CD4-positive, alpha-beta T cell treated with Interleukin-15 for 1 hour (primary cell): ENCODE data around the gene PAGE2.
"Not testable (repeated sequence)": the region's sequence is repeated elsewhere in the genome, so short reads cannot be mapped to it uniquely, and the experiment has no call there.

Source experiments
- DNase-seq: peaks from one replicate; pipeline ENCODE4 v3.0.0-alpha.2; 2020

Gene PAGE2, protein sequence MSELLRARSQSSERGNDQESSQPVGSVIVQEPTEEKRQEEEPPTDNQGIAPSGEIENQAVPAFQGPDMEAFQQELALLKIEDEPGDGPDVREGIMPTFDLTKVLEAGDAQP

DNA sequence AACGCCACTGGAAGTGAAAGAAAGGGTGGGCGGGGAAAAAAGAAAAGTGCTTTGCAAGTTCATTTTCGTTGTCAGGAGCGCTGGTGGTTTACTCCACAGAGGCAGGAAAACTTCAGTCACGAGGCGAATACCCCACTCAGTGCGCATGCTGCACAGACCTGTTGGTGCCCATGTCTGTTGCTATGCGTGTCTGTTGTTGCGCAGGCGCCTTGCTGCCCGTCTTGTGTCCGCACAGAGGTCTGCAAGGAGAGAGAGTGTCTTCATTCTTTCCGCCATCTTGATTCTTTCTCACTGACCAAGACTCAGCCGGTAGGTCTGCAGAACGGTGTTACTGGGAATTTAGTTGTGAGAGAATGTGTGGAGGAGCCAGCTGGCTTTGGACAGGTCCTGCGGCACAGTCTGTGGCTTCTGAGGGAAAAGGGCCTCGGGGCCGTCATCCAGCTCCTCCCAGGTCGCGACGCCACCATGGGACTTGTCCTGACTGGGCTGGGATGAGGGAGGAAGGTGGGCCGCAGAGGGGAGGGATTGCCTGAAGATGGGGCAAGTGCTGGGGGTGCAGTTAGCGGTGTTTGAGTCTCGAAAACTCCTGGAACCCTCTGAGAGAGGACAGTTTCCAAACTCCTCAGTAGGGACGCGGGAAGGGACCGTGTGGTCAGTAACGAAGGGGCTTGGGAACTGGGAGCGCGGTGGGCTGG lies at the start of gene PAGE2:
TSS of gene PAGE2 (plus strand) at position 224 of the 695 bp plus-strand sequence. CDS start 1,003 bp downstream, outside the sequence.
- no peak for DNase-seq

DNA sequence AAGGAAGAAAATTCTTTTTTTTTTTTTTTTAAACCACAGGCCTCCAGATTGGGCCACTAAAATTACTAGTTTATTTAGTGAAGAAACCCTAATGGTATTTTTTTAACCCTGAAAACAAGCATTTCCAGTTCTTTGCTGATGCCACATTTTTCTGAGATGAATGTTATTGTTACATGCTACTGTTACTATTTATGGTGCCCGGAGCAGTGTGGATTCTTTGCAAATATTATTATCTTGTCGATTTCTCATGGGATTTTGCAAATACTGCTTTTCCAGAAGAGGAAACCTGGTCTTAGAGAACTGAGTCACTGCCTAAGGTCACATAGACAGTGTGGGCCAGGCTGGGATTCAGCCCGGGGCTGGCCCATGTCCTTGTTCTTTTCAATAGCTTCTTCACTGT lies 49.3 kb upstream of the PAGE2 start:
- no peak for DNase-seq

DNA sequence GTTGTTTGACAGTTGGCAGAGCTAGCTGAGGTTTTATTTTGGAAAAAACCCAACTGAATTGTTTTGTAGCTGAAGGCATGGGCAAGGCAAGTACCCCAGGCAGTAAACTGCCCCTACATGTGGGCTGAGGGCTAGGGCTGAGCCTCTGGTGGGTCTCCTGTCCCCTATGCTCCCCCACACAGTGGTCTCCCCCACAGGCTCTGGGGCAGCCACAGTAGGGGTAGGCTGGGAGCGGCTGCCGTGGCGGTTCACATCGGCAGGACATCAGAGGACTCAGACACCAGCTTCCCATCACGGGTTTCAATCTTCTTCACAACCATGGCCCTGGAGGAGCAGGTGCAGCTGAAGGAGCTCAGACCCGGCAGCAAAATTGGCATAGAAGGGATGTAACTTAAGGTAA lies 47.3 kb upstream of the PAGE2 start:
- DNase-seq = no peak

DNA sequence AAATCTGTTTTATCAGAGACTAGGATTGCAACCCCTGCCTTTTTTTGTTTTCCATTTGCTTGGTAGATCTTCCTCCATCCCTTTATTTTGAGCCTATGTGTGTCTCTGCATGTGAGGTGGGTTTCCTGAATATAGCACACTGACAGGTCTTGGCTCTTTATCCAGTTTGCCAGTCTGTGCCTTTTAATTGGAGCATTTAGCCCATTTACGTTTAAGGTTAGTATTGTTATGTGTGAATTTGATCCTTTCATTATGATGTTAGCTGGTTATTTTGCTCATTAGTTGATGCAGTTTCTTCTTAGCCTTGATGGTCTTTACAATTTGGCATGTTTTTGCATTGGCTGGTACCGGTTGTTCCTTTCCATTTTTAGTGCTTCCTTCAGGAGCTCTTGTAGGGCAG lies 38.2 kb upstream of the PAGE2 start:
- not testable (repeated sequence) for DNase-seq

DNA sequence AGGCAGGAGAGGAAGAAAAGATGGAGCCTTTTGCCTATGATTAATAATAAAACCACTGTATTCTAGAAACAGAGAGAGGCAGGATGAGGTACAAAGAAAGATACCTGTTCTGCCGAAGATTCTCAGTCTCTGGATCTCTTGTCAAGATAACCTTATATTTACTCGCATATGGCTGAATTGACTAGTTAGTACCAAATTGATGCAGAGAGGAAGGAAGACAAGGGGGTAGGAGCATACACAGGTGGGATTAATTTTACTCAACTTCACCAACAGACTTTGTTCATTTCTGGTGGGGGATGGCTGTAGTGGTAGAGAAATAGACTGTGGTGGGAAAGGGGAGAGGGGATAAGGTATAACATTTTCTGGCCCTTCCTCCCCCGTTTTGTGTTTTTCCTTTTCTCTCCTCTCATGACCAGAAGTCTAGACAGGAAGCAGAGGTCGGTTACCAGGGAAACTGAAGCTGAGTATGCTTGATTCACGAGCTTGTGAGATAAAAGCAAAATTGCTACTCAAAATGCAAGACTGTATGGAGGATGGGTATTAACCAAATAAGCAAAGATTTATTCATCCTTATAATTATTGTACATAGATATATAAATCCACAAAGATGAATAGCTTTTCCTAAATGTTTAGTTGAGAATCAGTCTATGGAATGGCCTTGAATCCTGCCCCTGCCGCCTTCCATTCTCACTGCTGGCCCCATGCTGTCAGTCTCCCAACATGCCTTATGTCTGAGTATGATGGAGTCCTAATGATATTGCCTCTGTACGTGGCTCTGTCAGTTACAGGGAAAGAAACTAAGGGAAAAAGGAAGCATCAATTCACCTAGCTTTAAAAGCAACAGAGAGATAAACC lies 31.8 kb upstream of the PAGE2 start:
- peak; percentile 39 for DNase-seq

DNA sequence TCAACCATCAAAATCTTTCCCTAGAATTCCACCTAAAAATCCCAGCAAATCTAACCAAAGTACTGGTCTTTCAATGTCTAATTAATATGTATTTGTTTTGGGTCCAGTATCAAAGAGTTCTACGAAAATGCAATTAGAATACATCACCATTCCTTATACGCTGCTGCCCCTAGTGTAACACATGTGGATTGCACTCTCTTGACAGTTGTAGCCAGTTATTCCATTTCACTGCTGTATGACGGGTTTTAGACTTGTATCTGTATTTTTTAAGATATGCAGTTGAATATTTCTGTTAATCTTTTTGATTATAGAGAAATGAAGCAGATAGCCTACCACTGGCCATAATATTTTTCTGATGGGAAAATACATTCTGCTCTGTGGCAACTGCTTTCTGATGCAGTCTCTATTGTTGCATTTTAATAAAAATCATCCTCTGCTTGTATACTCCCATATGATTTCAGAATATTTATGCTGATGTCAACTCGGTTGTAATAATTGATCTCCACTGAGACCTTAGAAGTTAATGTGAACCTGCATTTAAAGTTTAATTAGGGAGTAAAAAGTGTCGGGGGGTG lies 31.1 kb upstream of the PAGE2 start:
- no peak for DNase-seq

DNA sequence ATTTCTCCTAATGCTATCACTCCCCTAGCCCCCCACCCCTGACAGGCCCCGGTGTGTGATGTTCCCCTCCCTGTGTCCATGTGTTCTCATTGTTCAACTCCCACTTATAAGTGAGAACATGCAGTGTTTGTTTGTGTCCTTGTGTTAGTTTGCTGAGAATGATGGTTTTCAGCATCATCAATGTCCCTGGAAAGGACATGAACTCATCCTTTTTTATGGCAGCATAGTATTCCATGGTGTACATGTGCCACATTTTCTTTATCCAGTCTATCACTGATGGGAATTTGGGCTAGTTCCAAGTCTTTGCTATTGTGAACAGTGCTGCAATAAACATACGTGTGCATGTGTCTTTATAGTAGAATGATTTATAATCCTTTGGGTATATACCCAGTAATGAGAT lies 21.6 kb upstream of the PAGE2 start:
- not testable (repeated sequence) for DNase-seq

DNA sequence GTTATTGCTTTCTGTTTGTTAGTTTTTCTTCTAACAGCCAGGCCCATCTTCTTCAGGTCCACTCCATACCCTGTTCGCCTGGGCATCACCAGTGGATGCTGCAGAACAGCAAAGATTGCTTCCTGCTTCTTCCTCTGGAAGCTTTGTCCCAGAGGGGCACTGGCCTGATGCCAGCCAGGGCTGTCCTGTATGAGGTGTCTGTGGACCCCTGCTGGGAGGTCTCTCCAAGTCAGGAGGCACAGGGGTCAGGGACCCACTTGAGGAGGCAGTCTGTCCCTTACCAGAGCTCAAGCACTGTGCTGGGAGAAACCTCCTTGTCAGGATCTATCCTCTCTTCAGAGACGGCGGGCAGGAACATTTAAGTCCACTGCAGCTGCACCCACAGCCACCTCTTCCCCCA lies 16.5 kb upstream of the PAGE2 start:
- DNase-seq = no peak

DNA sequence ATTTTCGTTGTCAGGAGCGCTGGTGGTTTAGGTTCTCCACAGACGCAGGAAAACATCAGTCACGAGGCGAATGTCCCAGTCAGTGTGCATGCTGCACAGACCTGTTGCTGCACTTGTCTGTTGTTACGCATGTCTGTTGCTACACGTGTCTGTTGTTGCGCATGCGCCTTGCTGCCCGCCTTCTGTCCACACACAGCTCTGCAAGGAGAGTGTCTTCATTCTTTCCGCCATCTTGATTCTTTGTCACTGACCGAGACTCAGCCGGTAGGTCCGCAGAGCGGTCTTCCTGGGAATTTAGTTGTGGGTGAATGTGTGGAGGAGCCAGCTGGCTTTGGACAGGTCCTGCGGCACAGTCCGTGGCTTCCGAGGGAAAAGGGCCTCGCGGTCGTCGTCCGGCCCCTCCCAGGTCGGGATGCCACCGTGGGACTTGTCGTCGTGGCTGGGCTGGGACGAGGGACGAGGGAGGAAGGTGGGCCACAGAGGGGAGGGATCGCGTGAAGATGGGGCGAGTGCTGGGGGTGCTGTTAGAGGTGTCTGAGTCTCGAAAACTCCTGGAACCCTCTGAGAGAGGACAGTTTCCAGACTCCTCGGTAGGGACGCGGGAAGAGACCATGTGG lies 13.9 kb upstream of the PAGE2 start, which contains the start of gene PAGE2B:
TSS of gene PAGE2B (plus strand) at position 180 of the 617 bp plus-strand sequence. CDS start 1,012 bp downstream, outside the sequence.
- no peak for DNase-seq

DNA sequence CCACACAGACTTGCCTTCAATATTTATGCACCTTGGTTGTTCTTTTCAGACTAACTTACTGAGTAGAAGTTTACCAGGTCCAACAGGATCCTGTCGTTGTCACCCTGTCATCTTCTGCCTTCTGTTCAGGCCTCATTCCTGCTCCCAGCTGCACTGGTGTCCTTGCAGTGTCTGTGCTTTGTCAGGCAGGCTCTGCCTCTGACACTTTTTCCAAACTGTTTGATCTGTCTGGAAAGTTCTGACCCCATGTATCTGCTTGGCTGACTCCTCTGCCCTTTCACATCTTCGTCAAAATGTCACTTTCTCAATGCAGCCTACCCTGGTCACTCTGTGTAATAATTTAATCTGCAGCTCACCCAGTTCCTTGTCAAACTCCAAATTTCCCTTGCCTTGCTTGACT lies 9.9 kb downstream of the PAGE2 start:
- no peak for DNase-seq

DNA sequence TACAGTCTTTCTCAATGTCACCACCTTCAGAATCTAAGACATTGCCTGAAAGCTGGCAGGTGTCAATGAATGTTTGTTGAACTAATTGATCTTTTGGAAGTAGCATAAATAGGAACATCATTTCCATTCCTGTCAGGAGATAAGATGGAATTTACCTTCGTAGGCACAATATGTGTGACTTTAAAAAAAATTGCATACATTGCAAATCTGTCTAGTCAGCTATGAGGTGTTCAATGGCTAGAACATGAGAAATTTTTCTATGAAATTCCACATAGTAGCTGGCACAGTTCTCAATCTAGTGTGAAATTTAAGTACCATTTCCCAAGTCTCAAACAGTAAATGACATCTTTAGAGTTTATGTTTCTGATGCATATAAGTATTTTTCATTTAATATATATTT lies 10.3 kb downstream of the PAGE2 start:
- no peak for DNase-seq

DNA sequence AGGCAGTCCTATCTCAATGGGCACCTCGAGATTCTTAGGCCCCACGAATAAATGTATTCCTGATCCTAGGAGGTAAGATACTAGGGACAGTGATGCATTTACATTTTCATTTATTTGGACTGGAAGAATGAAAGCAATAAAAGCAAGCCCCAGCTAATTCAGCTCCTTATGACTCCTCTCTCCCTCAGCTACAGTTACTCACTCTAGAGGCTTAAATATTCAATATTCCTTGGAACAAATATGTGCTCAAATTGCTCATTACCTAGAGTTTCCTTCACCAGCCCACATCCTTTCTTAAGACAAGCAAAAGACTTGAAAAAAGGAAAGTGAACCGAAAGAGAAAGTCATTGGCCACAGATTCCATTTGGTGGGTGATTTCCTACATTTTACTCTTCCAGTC lies 13.9 kb downstream of the PAGE2 start:
- DNase-seq = no peak

DNA sequence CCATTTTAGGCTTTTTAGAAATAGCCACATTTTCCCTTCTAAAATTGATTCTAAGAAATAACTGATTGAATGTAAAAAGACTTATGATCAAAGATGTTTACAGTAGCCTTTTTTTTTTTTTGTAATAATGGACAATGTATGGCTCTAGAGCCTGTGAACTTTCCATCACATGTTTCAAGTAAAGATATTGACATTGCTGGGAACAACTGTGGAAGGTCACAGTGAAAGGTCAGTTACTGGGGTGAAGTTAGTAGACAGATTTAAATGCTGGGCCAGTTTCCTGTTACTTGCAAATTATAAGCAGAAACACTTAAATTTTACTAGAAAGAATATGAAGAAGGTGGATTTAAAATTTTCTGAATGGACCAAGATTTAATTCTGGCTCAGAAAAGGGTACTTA lies 18.4 kb downstream of the PAGE2 start:
- DNase-seq = no peak

DNA sequence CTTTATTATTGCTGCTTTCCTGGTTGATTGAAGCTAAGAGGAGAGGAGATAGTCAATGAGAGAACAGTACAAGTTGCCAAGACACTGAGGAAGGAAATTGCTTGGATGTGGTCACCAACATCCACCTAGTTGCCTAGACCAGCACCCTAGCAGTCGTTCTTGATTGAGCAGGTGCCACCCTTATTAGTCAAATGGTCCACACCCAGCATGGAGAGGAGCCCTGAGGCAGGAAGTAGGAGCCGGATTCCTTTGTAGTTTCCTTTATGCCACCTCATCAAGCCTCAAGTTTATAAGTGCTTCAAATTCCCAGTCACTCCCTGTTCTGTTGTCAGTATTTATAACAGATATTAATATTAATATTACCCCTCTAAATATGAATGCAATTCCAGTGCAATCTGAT lies 19.1 kb downstream of the PAGE2 start:
- no peak for DNase-seq

DNA sequence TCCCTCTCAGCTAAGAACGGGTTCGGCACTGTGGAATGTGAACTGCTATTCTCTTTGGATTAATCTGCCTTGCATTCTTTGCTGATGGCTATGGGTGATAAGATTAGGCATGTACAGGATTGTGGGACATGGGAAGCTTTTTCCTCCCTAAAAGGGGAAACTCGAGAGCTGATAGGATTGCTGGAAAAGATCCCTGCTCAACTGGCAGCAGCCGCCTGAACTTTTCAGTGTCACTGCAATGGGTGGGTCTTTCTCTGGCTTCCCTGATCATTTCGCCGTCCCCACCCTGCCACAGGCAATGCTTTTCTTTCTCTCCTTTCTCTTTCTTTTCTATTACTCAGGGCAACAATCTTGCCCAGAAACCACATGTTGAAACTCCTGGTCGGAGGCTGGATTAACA lies 20.5 kb downstream of the PAGE2 start:
- no peak for DNase-seq

DNA sequence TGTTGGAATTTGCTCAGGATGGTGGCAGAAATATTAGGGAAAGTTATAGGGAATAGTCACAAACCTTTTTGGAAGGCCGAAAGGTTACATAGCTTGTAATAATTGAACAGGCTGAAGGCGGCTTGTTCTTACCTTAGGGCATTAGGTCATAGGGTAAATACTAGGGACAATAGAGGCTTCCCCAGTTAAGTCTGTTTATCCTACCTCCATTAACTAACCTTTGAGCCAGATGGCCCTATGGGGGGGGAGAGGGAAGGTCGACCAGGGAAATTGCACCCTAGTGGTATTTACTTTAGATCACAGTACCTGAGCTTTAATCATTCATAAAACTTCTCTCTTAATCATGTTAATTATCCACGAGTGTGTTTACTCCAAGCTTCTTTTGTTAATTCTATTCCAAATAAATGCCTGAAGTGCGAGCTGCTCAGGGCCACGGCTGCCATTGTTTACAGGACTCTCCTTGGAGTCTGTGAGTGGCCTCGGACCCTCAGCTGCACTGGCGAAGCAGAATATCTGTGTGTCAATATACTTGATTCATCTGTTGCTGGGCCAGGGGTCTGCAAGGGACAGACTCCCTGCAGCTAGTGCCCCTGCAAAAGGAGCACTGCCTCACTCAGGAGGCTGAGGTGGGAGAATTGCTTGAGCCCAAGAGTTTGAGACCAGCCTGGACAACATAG lies 22.9 kb downstream of the PAGE2 start:
- no peak for DNase-seq

DNA sequence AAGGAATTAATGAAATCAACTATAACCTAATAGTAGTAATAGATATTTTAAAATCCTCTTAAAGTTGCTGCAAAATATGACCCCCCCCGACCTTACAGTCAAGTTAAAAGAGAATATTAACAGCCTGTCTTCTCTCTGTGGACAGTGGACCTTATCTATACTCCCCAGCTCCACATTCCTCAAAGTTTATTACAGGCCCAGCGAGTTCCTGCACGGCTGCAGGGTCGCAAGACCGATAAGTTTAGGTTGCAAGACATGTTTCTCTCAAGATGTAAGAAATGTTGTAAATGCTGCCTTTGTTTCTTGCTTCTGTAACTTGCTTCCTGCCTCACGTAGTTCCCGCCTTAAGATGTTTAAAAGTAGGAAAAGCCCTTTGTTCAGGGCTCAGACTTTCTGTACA lies 27.8 kb downstream of the PAGE2 start:
- DNase-seq = not testable (repeated sequence)

DNA sequence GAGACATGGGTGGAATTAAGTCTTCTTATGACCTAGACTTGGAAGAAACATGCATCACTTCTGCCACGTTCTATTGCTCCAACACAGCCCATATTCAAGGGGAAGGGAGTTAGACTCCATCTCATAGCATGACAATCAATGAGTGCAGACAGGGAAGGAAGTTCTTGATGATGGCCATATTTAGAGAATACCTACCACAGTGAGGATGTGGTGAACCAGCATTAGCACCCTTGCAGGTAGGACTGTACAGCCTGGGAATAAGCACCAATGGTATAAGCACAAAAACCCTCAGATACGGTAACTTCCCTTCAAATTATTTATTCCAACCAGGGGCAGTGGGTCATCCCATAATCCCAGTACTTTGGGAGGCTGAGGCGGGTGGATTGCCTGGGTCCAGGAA lies 29.8 kb downstream of the PAGE2 start:
- no peak for DNase-seq

DNA sequence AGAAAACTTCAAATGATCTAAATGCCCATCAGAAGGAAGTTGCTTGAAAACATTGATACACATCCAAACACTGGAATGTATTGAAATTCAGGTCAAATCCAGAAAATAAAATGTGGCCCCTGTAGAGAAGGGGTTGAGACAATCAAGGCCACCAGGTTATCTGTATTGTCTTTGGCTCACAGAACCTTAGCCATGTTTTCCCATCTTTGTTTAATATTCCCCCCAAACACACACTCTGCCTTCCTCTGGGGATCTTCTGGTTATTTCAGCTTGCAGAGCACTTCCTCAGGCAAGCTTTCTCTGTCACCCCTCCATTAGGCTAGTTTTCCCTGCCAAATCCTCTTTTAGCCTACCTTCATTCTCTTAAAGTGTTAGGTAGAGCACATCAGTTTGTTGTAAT lies 30.5 kb downstream of the PAGE2 start:
- DNase-seq = no peak

DNA sequence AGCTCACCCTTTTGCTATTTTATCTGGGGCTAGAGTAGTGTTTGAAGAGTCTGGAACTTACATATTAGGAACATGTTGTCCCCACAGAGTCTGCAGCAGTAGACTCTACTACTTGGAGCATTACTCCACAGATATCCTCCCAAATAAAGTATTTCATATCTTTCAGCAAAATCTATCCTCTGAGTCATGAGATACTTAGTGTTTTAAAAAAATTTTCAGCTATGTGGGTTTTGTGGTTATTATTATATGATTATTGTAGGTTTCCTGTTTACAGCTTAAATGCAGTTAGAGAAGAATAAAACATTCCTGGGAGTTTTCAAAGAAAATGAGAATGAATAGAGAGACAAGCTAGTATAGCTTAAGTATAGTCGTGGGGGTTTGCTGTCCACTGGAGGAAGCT lies 30.9 kb downstream of the PAGE2 start:
- no peak for DNase-seq

DNA sequence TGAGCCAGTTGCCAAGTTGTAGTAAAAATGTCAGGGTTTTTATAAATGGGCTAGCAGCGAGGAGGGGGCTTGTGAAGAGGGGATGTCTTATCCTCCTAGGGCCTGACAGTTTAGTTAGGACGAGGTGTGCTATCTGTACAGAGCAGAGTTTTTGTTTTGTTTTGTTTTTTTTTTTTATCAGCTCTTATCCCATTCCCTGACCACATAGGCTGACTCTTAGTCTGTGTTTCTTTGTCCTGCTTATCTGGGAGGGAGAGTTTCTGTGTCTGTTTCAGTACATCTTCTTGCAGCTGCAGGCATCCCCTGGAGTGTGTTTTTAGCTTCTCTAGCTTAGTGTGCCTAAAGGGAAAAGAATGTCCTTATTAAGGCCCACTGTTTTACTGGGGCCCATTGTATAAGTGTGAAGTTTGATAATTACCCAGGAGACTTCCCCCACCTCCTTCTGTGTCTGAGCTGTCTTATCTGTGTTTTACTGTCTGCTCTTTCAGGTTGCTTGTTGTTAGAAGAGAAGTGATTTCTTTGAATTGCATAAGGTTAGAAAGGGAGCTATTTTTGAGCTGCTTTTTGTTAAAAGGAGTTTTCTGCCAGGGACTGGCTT lies 32.0 kb downstream of the PAGE2 start:
- DNase-seq = no peak

DNA sequence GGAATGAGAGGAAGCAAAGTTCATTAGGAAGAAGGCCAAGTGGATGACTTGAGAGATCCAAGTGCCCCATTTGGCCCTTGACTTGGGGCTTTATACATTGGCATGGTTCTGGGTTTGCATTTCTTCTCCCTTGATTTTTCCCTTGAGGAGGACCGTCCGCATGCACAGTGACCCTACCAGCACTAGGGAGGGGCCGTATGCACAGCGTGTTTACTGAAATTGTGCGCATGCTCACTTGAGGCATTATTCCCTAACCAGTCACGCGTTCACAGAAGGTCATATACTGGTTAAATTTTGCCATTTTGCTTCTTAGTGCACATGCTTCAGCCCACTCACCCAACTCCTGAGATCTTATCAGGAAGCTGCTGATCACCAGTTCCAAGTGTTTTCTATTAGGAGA lies 35.1 kb downstream of the PAGE2 start:
- no peak for DNase-seq
